ENCODE data around the gene ZFYVE28.

- TF ChIP-seq CTCF (IDR thresholded peaks at IDR 0.05; ENCODE audit: control extremely low read depth in 1 of 3, insufficient read depth in 1 of 3, low read depth in 1 of 3, low read length in 3 of 3) = peak in 1 of 3 experiments; percentile 17; a peak in 1 of 4 replicates
- no peak for TF ChIP-seq POLR2A (IDR thresholded peaks at IDR 0.05; ENCODE audit: control extremely low read depth in 1 of 2, low read depth in 2 of 2, low read length in 2 of 2)
- TF ChIP-seq EZH2 (IDR thresholded peaks at IDR 0.05; ENCODE audit: low read depth, low read length, severe bottlenecking) = no peak
- no peak for TF ChIP-seq SIN3A (conservative IDR thresholded peaks at IDR 0.05 in 1 of 2, IDR thresholded peaks at IDR 0.05 in 1 of 2; ENCODE audit: low read depth in 1 of 2, low read length in 2 of 2)
- TF ChIP-seq TAF1 (IDR thresholded peaks at IDR 0.05; ENCODE audit: low read depth, low read length) = no peak
- no peak for TF ChIP-seq HDAC6 (IDR thresholded peaks at IDR 0.05; ENCODE audit: low read depth, low read length)
These were observed 149.3 kb downstream of the ZFYVE28 start for GRCh38 chr4:2269206-2269531.

Measured in H1 (cell line).